ENCODE data around the gene RNF115.

DNA sequence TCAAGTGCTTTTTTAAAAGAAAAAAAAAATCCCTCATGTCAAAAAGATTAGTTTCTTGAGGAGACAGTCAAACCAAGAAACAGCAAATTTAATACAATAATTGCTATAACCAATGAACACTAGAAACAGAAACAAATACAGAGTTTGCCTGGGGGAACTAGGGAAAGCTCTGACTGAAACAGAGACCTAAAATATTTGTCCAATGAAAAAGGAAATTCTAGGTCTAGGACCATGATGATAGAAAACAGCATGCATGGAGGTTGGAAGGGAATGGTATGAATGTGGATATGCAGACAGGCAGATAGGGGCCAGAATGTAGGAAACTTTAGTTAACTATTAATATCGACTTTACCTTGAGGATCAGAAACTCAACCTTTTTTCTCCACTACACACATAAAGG is 31.4 kb downstream of the RNF115 start:
- TF ChIP-seq, protein P1, sequence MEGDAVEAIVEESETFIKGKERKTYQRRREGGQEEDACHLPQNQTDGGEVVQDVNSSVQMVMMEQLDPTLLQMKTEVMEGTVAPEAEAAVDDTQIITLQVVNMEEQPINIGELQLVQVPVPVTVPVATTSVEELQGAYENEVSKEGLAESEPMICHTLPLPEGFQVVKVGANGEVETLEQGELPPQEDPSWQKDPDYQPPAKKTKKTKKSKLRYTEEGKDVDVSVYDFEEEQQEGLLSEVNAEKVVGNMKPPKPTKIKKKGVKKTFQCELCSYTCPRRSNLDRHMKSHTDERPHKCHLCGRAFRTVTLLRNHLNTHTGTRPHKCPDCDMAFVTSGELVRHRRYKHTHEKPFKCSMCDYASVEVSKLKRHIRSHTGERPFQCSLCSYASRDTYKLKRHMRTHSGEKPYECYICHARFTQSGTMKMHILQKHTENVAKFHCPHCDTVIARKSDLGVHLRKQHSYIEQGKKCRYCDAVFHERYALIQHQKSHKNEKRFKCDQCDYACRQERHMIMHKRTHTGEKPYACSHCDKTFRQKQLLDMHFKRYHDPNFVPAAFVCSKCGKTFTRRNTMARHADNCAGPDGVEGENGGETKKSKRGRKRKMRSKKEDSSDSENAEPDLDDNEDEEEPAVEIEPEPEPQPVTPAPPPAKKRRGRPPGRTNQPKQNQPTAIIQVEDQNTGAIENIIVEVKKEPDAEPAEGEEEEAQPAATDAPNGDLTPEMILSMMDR (IDR thresholded peaks at IDR 0.05 in 2 of 3, conservative IDR thresholded peaks at IDR 0.05 in 1 of 3; ENCODE audit: borderline replicate concordance in 1 of 3, insufficient read depth in 1 of 3, low read depth in 2 of 3, low read length in 2 of 3) = no peak
- TF ChIP-seq EZH2 (IDR thresholded peaks at IDR 0.05) = no peak
- TF ChIP-seq, protein P2, sequence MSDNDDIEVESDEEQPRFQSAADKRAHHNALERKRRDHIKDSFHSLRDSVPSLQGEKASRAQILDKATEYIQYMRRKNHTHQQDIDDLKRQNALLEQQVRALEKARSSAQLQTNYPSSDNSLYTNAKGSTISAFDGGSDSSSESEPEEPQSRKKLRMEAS (IDR thresholded peaks at IDR 0.05) = no peak
- TF ChIP-seq FOSL1 (IDR thresholded peaks at IDR 0.05; ENCODE audit: low read depth) = no peak
- no peak for TF ChIP-seq SIN3A (IDR thresholded peaks at IDR 0.05; ENCODE audit: low read depth)
- no peak for TF ChIP-seq SP1 (IDR thresholded peaks at IDR 0.05; ENCODE audit: low read depth)
- TF ChIP-seq YY1 (IDR thresholded peaks at IDR 0.05; ENCODE audit: extremely low read depth, insufficient replicate concordance, low read depth, low read length) = no peak
- no peak for TF ChIP-seq POLR2A (IDR thresholded peaks at IDR 0.05; ENCODE audit: borderline replicate concordance, extremely low read depth, insufficient read depth, insufficient read length)
- TF ChIP-seq TCF7L2 (IDR thresholded peaks at IDR 0.05; ENCODE audit: borderline replicate concordance, extremely low read depth, insufficient read depth, insufficient read length) = no peak
- TF ChIP-seq ZFX (IDR thresholded peaks at IDR 0.05) = no peak
- TF ChIP-seq, protein P3, sequence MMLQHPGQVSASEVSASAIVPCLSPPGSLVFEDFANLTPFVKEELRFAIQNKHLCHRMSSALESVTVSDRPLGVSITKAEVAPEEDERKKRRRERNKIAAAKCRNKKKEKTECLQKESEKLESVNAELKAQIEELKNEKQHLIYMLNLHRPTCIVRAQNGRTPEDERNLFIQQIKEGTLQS (IDR thresholded peaks at IDR 0.05) = no peak

Measured in HCT116 (cell line).